Endodermal cell (in vitro differentiated cells): ENCODE data around the gene KLHL26. TPM values are rescaled to one million over a fixed set of nuclear protein-coding genes. Genes with fewer than 3 reads are reported as not detected.

ENCODE experiments used
- DNase-seq: peaks from one replicate; pipeline ENCODE4 v3.0.0-alpha.2; 2017
- H3K27ac ChIP-seq: 2 replicates; pipeline ENCODE4 v1.5.1; 2013; ENCODE audit warnings: mild to moderate bottlenecking, low read depth, low read length, moderate library complexity
- H3K27me3 ChIP-seq: 2 replicates; pipeline ENCODE4 v1.6.1; 2013; ENCODE audit warnings: mild to moderate bottlenecking, low read length, moderate library complexity; ENCODE audit not compliant: insufficient read depth, control insufficient read depth, poor library complexity, severe bottlenecking
- H3K36me3 ChIP-seq: 2 replicates; pipeline ENCODE4 v1.7.0; 2013; ENCODE audit warnings: mild to moderate bottlenecking, low read length, moderate library complexity; ENCODE audit not compliant: control insufficient read depth, insufficient read depth
- H3K4me1 ChIP-seq: one replicate; pipeline ENCODE4 v1.7.0; 2013; ENCODE audit warnings: low read length; ENCODE audit not compliant: control insufficient read depth, insufficient read depth
- H3K4me3 ChIP-seq: 2 replicates; pipeline ENCODE4 v1.5.1; 2013; ENCODE audit warnings: mild to moderate bottlenecking, low read length, moderate library complexity
- H3K9ac ChIP-seq: 2 replicates; pipeline ENCODE4 v1.6.1; 2013; ENCODE audit warnings: mild to moderate bottlenecking, low read length, moderate library complexity; ENCODE audit not compliant: poor library complexity, severe bottlenecking; ENCODE audit errors: extremely low read depth
- H3K9me3 ChIP-seq: 2 replicates; pipeline ENCODE4 v1.6.1; 2013; ENCODE audit warnings: mild to moderate bottlenecking, low read length, moderate library complexity; ENCODE audit not compliant: control insufficient read depth
- H3K27ac Mint-ChIP-seq: 2 replicates; pipeline ENCODE4 v1.8.0; 2020; ENCODE audit warnings: mixed read lengths
- H3K27me3 Mint-ChIP-seq: 2 replicates; pipeline ENCODE4 v1.8.0; 2021; ENCODE audit warnings: mild to moderate bottlenecking, mixed read lengths; ENCODE audit not compliant: insufficient read depth
- H3K36me3 Mint-ChIP-seq: 2 replicates; pipeline ENCODE4 v1.8.0; 2020; ENCODE audit warnings: low read depth, mixed read lengths
- H3K4me1 Mint-ChIP-seq: 2 replicates; pipeline ENCODE4 v1.8.0; 2020; ENCODE audit warnings: mixed read lengths
- H3K4me3 Mint-ChIP-seq: 2 replicates; pipeline ENCODE4 v1.8.0; 2020; ENCODE audit warnings: mild to moderate bottlenecking, moderate library complexity, mixed read lengths
- H3K9me3 Mint-ChIP-seq: 2 replicates; pipeline ENCODE4 v1.8.0; 2020; ENCODE audit warnings: mild to moderate bottlenecking, mixed read lengths
- WGBS, 2 experiments: methylation state at CpG; one replicate each; pipeline versions ENCODE4 v1.1.5 to v1.1.7; 2013; ENCODE audit warnings: missing lambda C conversion rate in 2 of 2, mixed read lengths in 1 of 2; ENCODE audit not compliant: insufficient coverage in 1 of 2, insufficient read length in 1 of 2; 5-methylcytosine and 5-hydroxymethylcytosine counted together
- total RNA-seq, 2 donors: library from RNA; stranded (reverse); fragmentation: NEBNext Ultra II Directional in 1 of 2; extraction: Animal tissue kit (Norgen Biotek cat#: 25700) in 1 of 2; gene quantifications; 2 replicates in 1 of 2; 3 replicates in 1 of 2; pipeline ENCODE4 v1.2.1, GENCODE V29; 2021
- TF ChIP-seq, protein P1 (sequence below): fragments of 200-600 bp; sonication (generic); conservative IDR thresholded peaks from 2 replicates; pipeline ENCODE4 v1.5.0; 2021; ENCODE audit warnings: antibody characterized with exemption, mild to moderate bottlenecking

KLHL26 gene
- total RNA-seq, 2 donors from 2014 or later: 9.4 to 11.2 TPM

DNA sequence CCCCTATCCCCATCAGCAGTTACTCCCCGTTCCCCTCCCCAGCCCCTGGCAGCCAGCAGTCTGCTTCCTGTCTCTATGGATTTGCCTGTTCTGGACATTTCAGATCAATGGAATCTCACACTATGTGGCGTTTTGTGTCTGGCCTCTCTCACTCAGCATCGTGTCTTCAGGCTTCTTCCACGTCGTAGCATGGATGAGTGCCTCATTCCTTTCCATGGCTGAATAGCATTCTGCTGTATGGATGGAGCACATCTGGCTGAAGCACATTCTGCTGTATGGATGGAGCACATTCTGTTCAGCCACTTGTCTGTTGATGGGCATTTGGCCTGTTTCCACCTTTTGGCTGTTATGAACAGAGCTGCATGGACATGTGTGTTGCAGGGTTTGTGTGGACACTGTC lies 76.2 kb downstream of the KLHL26 start:
- H3K4me3 Mint-ChIP-seq: no peak overlapping the region
- no peak overlapping the region for H3K27ac ChIP-seq
- peaks cover 1% of the 10 kb centered on the region for H3K4me1 Mint-ChIP-seq
- H3K4me3 ChIP-seq: no peak overlapping the region
- no peaks in the 10 kb centered on the region for H3K9me3 Mint-ChIP-seq
- DNase-seq: no peak
- H3K9me3 ChIP-seq: no peaks in the 10 kb centered on the region
- H3K36me3 Mint-ChIP-seq: peaks cover 7% of the 10 kb centered on the region
- TF ChIP-seq, protein P1, sequence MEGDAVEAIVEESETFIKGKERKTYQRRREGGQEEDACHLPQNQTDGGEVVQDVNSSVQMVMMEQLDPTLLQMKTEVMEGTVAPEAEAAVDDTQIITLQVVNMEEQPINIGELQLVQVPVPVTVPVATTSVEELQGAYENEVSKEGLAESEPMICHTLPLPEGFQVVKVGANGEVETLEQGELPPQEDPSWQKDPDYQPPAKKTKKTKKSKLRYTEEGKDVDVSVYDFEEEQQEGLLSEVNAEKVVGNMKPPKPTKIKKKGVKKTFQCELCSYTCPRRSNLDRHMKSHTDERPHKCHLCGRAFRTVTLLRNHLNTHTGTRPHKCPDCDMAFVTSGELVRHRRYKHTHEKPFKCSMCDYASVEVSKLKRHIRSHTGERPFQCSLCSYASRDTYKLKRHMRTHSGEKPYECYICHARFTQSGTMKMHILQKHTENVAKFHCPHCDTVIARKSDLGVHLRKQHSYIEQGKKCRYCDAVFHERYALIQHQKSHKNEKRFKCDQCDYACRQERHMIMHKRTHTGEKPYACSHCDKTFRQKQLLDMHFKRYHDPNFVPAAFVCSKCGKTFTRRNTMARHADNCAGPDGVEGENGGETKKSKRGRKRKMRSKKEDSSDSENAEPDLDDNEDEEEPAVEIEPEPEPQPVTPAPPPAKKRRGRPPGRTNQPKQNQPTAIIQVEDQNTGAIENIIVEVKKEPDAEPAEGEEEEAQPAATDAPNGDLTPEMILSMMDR: no peak
- no peak overlapping the region for H3K27ac Mint-ChIP-seq
- H3K36me3 ChIP-seq: no peaks in the 10 kb centered on the region
- H3K27me3 Mint-ChIP-seq: no peaks in the 10 kb centered on the region
- H3K9ac ChIP-seq: no peak overlapping the region
- 77 to 88% methylated on average over 5 of the region's 5 CpGs for WGBS, 2 experiments
- no peaks in the 10 kb centered on the region for H3K4me1 ChIP-seq
- H3K27me3 ChIP-seq: no peaks in the 10 kb centered on the region

DNA sequence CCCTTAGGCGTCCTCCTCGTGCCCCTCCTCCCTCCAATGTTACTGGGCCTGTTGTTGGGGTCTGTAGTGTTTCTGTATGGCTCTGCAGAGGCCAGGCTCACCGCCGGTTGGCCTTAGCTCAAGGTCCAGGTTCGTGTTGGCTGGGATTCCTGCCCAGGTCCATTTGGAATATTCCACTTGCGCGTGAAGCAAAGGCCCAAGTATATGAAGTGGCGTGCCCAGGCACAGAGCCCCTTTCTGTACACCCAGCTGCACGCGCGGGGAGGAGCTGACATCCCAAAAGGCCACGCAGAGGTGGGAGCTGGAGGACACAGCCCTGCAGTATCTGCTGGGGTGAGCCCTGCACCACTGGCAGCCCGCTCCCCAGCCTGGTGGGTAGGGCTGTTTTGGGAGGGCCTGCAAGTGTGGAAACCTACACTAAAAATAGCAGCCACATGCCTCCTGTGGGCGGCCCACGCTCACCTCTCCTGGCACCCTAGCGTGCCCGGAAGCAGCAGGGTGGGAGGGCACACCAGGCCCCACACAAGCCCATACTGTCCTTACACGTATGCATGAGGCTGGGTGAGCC lies 76.8 kb downstream of the KLHL26 start:
- no peaks in the 10 kb centered on the region for H3K36me3 ChIP-seq
- Mint-ChIP-seq H3K4me3 (no peak overlapping the region), H3K27ac (no peak overlapping the region), H3K27me3 (no peaks in the 10 kb centered on the region), H3K4me1 (peaks cover 3% of the 10 kb centered on the region), H3K36me3 (peaks cover 9% of the 10 kb centered on the region), H3K9me3 (no peaks in the 10 kb centered on the region)
- TF ChIP-seq, protein P1: no peak
- no peak overlapping the region for H3K27ac ChIP-seq
- DNase-seq: no peak
- no peaks in the 10 kb centered on the region for H3K9me3 ChIP-seq
- H3K9ac ChIP-seq: no peak overlapping the region
- no peaks in the 10 kb centered on the region for H3K4me1 ChIP-seq
- WGBS, 2 experiments: 93 to 96% methylated on average over 17 to 18 of the region's 18 CpGs
- H3K27me3 ChIP-seq: no peaks in the 10 kb centered on the region
- H3K4me3 ChIP-seq: no peak overlapping the region

DNA sequence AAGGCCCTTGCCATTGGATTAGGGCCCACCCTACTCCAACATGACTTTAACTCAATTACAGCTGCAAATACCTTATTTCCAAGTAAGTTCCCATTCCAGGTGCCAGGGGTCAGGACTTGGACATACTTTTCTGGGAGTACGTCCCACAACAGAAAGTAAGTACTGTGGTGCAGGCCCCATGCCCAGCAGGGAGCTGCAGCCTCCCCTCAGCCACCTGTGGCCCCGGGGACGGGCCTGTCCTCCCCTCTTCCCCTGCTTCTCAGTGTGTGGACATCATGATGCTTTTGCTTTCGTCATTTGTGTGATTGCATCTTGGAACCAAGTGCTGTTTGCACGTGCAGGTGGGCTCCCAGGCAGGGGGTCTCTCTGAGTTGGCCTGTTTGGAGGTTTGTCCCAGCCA lies 78.6 kb downstream of the KLHL26 start:
- Mint-ChIP-seq H3K36me3 (peaks cover 9% of the 10 kb centered on the region), H3K4me1 (peaks cover 3% of the 10 kb centered on the region), H3K27ac (no peak overlapping the region), H3K9me3 (no peaks in the 10 kb centered on the region), H3K27me3 (no peaks in the 10 kb centered on the region), H3K4me3 (no peak overlapping the region)
- H3K27ac ChIP-seq: no peak overlapping the region
- H3K9me3 ChIP-seq: no peaks in the 10 kb centered on the region
- 88 to 90% methylated on average over 4 to 5 of the region's 5 CpGs for WGBS, 2 experiments
- H3K4me3 ChIP-seq: no peak overlapping the region
- TF ChIP-seq, protein P1: no peak
- DNase-seq: no peak
- no peaks in the 10 kb centered on the region for H3K36me3 ChIP-seq
- H3K9ac ChIP-seq: no peak overlapping the region
- H3K27me3 ChIP-seq: no peaks in the 10 kb centered on the region
- H3K4me1 ChIP-seq: no peaks in the 10 kb centered on the region
